H1 (cell line): ENCODE results near the gene CRX. TPM values are rescaled to one million over a fixed set of nuclear protein-coding genes. Genes with fewer than 3 reads are reported as not detected.

Experiments used
- CTCF ChIA-PET: fragments of 300-600 bp; sonication (Branson Sonifier 250); formaldehyde crosslinking; loops from one replicate; lab custom pipeline; 2021; ENCODE audit not compliant: partially characterized antibody; lab: Charles Lee
- POLR2A ChIA-PET: fragments of 300-600 bp; sonication (Branson Sonifier 250); formaldehyde crosslinking; loops from one replicate; lab custom pipeline; 2021; ENCODE audit warnings: inconsistent platforms; ENCODE audit not compliant: partially characterized antibody; lab: Charles Lee
- DNase-seq, 2 experiments: peaks; one replicate each; pipeline versions ENCODE4 v3.0.0 to v3.0.0-alpha.2; 2010 to 2022; ENCODE audit warnings: low spot score in 2 of 2, low read depth in 1 of 2, mixed read lengths in 1 of 2
- FAIRE-seq: peaks from 2 replicates; lab custom pipeline; 2011; peaks lifted over from hg19 to GRCh38; lab: Jason Lieb, UNC
- H2AFZ ChIP-seq: 2 replicates; pipeline ENCODE4 v1.8.1; 2012; ENCODE audit warnings: low read length, inconsistent platforms
- H2AK5ac ChIP-seq: 2 replicates; pipeline ENCODE4 v1.6.1; 2013; ENCODE audit warnings: low read depth, low read length
- H2BK120ac ChIP-seq: replicated peaks from 2 replicates; pipeline ENCODE3; 2013; ENCODE audit warnings: low read depth, low read length, inconsistent platforms
- H2BK12ac ChIP-seq: 2 replicates; pipeline ENCODE4 v1.6.1; 2013; ENCODE audit warnings: low read depth, low read length
- H2BK15ac ChIP-seq: 2 replicates; pipeline ENCODE4 v1.6.1; 2013; ENCODE audit warnings: low read length
- H2BK20ac ChIP-seq: 2 replicates; pipeline ENCODE4 v1.6.1; 2013; ENCODE audit warnings: low read length
- H2BK5ac ChIP-seq: 2 replicates; pipeline ENCODE4 v1.6.1; 2013; ENCODE audit warnings: low read depth, low read length
- H3K14ac ChIP-seq: 2 replicates; pipeline ENCODE4 v1.6.1; 2013; ENCODE audit warnings: inconsistent platforms; ENCODE audit not compliant: insufficient read length
- H3K18ac ChIP-seq: 2 replicates; pipeline ENCODE4 v1.6.1; 2013; ENCODE audit warnings: low read length; ENCODE audit errors: extremely low read depth
- H3K23ac ChIP-seq: 2 replicates; pipeline ENCODE4 v1.6.1; 2013; ENCODE audit warnings: inconsistent platforms; ENCODE audit not compliant: insufficient read length
- H3K23me2 ChIP-seq: 2 replicates; pipeline ENCODE4 v1.6.1; 2013; ENCODE audit warnings: low read depth, low read length
- H3K27ac ChIP-seq: 2 replicates; pipeline ENCODE4 v1.6.1; 2011; ENCODE audit warnings: low read depth, low read length, inconsistent platforms
- H3K27me3 ChIP-seq, 4 experiments: replicated peaks in 1 of 4; 1 replicate in 1 of 4; 2 replicates in 3 of 4; pipeline versions ENCODE4 v1.6.1 to v1.8.1; 2011 to 2013; ENCODE audit warnings: low read length in 3 of 4, mild to moderate bottlenecking in 3 of 4, inconsistent platforms in 2 of 4, mixed read lengths in 2 of 4, moderate library complexity in 1 of 4; ENCODE audit not compliant: control insufficient read depth in 3 of 4, insufficient read depth in 3 of 4; ENCODE audit errors: extremely low read depth in 1 of 4
- H3K36me3 ChIP-seq, 4 experiments: 2 replicates each; pipeline versions ENCODE4 v1.6.1 to v1.8.1; 2011 to 2013; ENCODE audit warnings: mild to moderate bottlenecking in 4 of 4, low read length in 3 of 4, moderate library complexity in 2 of 4, control low read depth in 1 of 4, inconsistent platforms in 1 of 4; ENCODE audit not compliant: insufficient read depth in 4 of 4, control insufficient read depth in 2 of 4
- H3K4ac ChIP-seq: replicated peaks from 2 replicates; pipeline ENCODE3; 2013; ENCODE audit warnings: low read length, low read depth, mixed read lengths, inconsistent platforms; ENCODE audit not compliant: insufficient read length
- H3K4me1 ChIP-seq, 4 experiments: replicated peaks in 1 of 4; 1 replicate in 1 of 4; 2 replicates in 3 of 4; pipeline versions ENCODE4 v1.6.1 to v1.8.1; 2011 to 2013; ENCODE audit warnings: low read length in 3 of 4, inconsistent platforms in 2 of 4, mixed read lengths in 1 of 4; ENCODE audit not compliant: insufficient read depth in 4 of 4, control insufficient read depth in 3 of 4
- H3K4me2 ChIP-seq, 2 experiments: 2 replicates each; pipeline versions ENCODE4 v1.6.1 to v1.8.1; 2011 to 2013; ENCODE audit warnings: low read depth in 2 of 2, low read length in 2 of 2, control low read depth in 1 of 2, inconsistent platforms in 1 of 2, mild to moderate bottlenecking in 1 of 2; ENCODE audit not compliant: insufficient read depth in 1 of 2
- H3K4me3 ChIP-seq, 4 experiments: fragments of 200-600, 300-600 bp in 1 of 4; sonication (generic), shearing (Covaris generic), sonication (Bioruptor Twin) in 1 of 4; 2 replicates each; pipeline versions ENCODE4 v1.5.1 to v1.8.1; 2011 to 2016; ENCODE audit warnings: low read length in 4 of 4, low read depth in 3 of 4, control low read depth in 2 of 4, inconsistent platforms in 2 of 4, mild to moderate bottlenecking in 2 of 4, mixed read lengths in 1 of 4, moderate library complexity in 1 of 4; ENCODE audit not compliant: insufficient read depth in 2 of 4; ENCODE audit errors: extremely low read depth in 1 of 4
- H3K56ac ChIP-seq: replicated peaks from 2 replicates; pipeline ENCODE3; 2013; ENCODE audit warnings: low read depth, mild to moderate bottlenecking, mixed read lengths, low read length, inconsistent platforms; ENCODE audit not compliant: insufficient read length
- H3K79me1 ChIP-seq: 2 replicates; pipeline ENCODE4 v1.6.1; 2013; ENCODE audit warnings: low read depth, low read length, control low read depth
- H3K79me2 ChIP-seq, 2 experiments: 2 replicates each; pipeline versions ENCODE4 v1.6.1 to v1.8.1; 2012 to 2013; ENCODE audit warnings: low read length in 2 of 2, mild to moderate bottlenecking in 2 of 2, inconsistent platforms in 1 of 2; ENCODE audit not compliant: insufficient read depth in 2 of 2, control insufficient read depth in 1 of 2
- H3K9ac ChIP-seq, 4 experiments: replicated peaks in 1 of 4; 1 replicate in 1 of 4; 2 replicates in 3 of 4; pipeline versions ENCODE4 v1.6.1 to v1.8.1; 2011 to 2013; ENCODE audit warnings: low read depth in 3 of 4, low read length in 3 of 4, control low read depth in 2 of 4, mild to moderate bottlenecking in 2 of 4, moderate library complexity in 2 of 4, inconsistent platforms in 1 of 4; ENCODE audit errors: extremely low read depth in 1 of 4
- H3K9me3 ChIP-seq, 2 experiments: 2 replicates each; pipeline versions ENCODE4 v1.6.1 to v1.8.1; 2012 to 2013; ENCODE audit warnings: mild to moderate bottlenecking in 2 of 2, moderate library complexity in 2 of 2, control low read depth in 1 of 2, inconsistent platforms in 1 of 2, low read depth in 1 of 2, low read length in 1 of 2, mixed read lengths in 1 of 2; ENCODE audit not compliant: insufficient read depth in 2 of 2
- H4K20me1 ChIP-seq, 2 experiments: replicated peaks in 1 of 2; 2 replicates each; pipeline versions ENCODE3 to v1.8.1; 2011 to 2013; ENCODE audit warnings: inconsistent platforms in 2 of 2, low read length in 2 of 2, mild to moderate bottlenecking in 1 of 2; ENCODE audit not compliant: insufficient read depth in 2 of 2, control insufficient read depth in 1 of 2
- H4K5ac ChIP-seq: 2 replicates; pipeline ENCODE4 v1.6.1; 2013; ENCODE audit warnings: low read length, low read depth, mixed read lengths, inconsistent platforms; ENCODE audit not compliant: insufficient read length
- H4K8ac ChIP-seq: 2 replicates; pipeline ENCODE4 v1.8.0; 2013; ENCODE audit warnings: mild to moderate bottlenecking, moderate library complexity, low read length, inconsistent platforms; ENCODE audit not compliant: insufficient read depth; ENCODE audit errors: extremely low read depth
- H4K91ac ChIP-seq: replicated peaks from 2 replicates; pipeline ENCODE3; 2013; ENCODE audit warnings: low read length, mixed read lengths, inconsistent platforms; ENCODE audit not compliant: insufficient read length
- ATF3 ChIP-seq: IDR thresholded peaks from 2 replicates; pipeline ENCODE4 v1.6.1; 2011; ENCODE audit warnings: low read depth, mild to moderate bottlenecking, low read length; ENCODE audit not compliant: insufficient read depth
- CHD1 ChIP-seq: IDR thresholded peaks from 2 replicates; pipeline ENCODE4 v1.6.1; 2012; ENCODE audit warnings: low read depth, low read length, improper control_type of control experiment
- EZH2 ChIP-seq: fragments of 200-600 bp; sonication (generic); IDR thresholded peaks from 2 replicates; pipeline ENCODE4 v1.7.1; 2012; ENCODE audit warnings: low read depth, mild to moderate bottlenecking, moderate library complexity, low read length, inconsistent platforms; ENCODE audit not compliant: severe bottlenecking
- JUN ChIP-seq: IDR thresholded peaks from 2 replicates; pipeline ENCODE4 v1.6.1; 2011; ENCODE audit warnings: low read depth, mild to moderate bottlenecking, improper control_type of control experiment, low read length
- MAX ChIP-seq: IDR thresholded peaks from 2 replicates; pipeline ENCODE4 v1.6.1; 2012; ENCODE audit warnings: inconsistent platforms
- NRF1 ChIP-seq: IDR thresholded peaks from 2 replicates; pipeline ENCODE4 v1.6.1; 2011; ENCODE audit warnings: mild to moderate bottlenecking, low read depth, low read length, improper control_type of control experiment
- PHF8 ChIP-seq: fragments of 200-600 bp; sonication (generic); conservative IDR thresholded peaks from 2 replicates; pipeline ENCODE4 v1.7.1; 2012; ENCODE audit warnings: low read depth, mild to moderate bottlenecking, inconsistent platforms, low read length, moderate library complexity
- RBBP5 ChIP-seq: IDR thresholded peaks from 2 replicates; pipeline ENCODE4 v1.7.1; 2012; ENCODE audit warnings: low read depth, mild to moderate bottlenecking, inconsistent platforms, low read length, moderate library complexity, borderline replicate concordance
- RFX5 ChIP-seq: IDR thresholded peaks from 2 replicates; pipeline ENCODE4 v1.6.1; 2011; ENCODE audit warnings: low read depth, low read length, improper control_type of control experiment, borderline replicate concordance
- SIRT6 ChIP-seq: IDR thresholded peaks from one replicate; pipeline ENCODE4 v1.7.1; 2012; ENCODE audit warnings: low read length, inconsistent platforms
- SRF ChIP-seq: IDR thresholded peaks from 2 replicates; pipeline ENCODE4 v1.6.1; 2011; ENCODE audit warnings: mild to moderate bottlenecking, low read depth, low read length, moderate library complexity
- SUZ12 ChIP-seq: fragments of 200-600 bp; sonication (generic); IDR thresholded peaks from 2 replicates; pipeline ENCODE4 v1.6.1; 2012; ENCODE audit warnings: mild to moderate bottlenecking, inconsistent platforms, low read length, moderate library complexity, mixed read lengths
- whole genome bisulfite sequencing, 2 experiments: shearing (Covaris generic) in 1 of 2; methylation state at CpG; one replicate each; pipeline versions ENCODE4 v1.1.6 to v1.1.7; 2013 to 2015; ENCODE audit warnings: low lambda C conversion rate in 2 of 2, mixed read lengths in 2 of 2, inconsistent platforms in 1 of 2, low coverage in 1 of 2, missing lambda C conversion rate in 1 of 2; ENCODE audit not compliant: insufficient replicate concordance in 2 of 2, insufficient coverage in 1 of 2, insufficient read length in 1 of 2; ENCODE audit errors: extremely low coverage in 1 of 2, missing lambda C conversion rate in 1 of 2; 5-methylcytosine and 5-hydroxymethylcytosine counted together
- polyA plus RNA-seq, 7 experiments: library from polyadenylated mRNA; depleted of rRNA in 3 of 7; stranded (reverse) in 5 of 7; unstranded in 2 of 7; fragments of >200 nt in 5 of 7; fragments of 200-250 nt in 2 of 7; gene quantifications; 1 replicate in 5 of 7; 2 replicates in 1 of 7; 4 replicates in 1 of 7; pipeline versions ENCODE4 v1.2.1 to v1.2.3, GENCODE V29; 2011 to 2013; ENCODE audit warnings: missing spikeins in 2 of 7, mixed read lengths in 2 of 7
- total RNA-seq: library from RNA; stranded (reverse); fragmentation: NEBNext Ultra II Directional; extraction: Animal tissue kit (Norgen Biotek cat#: 25700); gene quantifications from 2 replicates; pipeline ENCODE4 v1.2.1, GENCODE V29; 2021

The CRX gene
- total and polyA plus RNA-seq, 2 of the 8 experiments (the other 6 are each of a cell fraction or from before 2014, with no cell fraction given), result 0.08 TPM; not detected in 1

GRCh38 chr19:47863514-47863936, 41.8 kb downstream of the CRX start:
- no peak overlapping the region for H3K14ac ChIP-seq
- no peak overlapping the region for H3K18ac ChIP-seq
- no peak overlapping the region for H3K9ac ChIP-seq
- FAIRE-seq (peak; percentile 92), DNase-seq (peak; percentile 73 to 100)
- no peak overlapping the region for H3K27ac ChIP-seq
- H3K4me1 ChIP-seq, result peaks cover 0 to 5% (median 2%) of the 10 kb centered on the region in 4 experiments; a peak in 2 of 7 replicates
- ChIA-PET CTCF (interaction anchor here (0.7 to 7.3 kb wide), 17 partner anchors 8 to 98 kb away, joined by 3 to 83 read pairs (median 8); no protein-coding TSS in a partner anchor), POLR2A (interaction anchor here (0.6 to 4.6 kb wide), 3 partner anchors 12 to 24 kb away, joined by 3 to 31 read pairs (median 4); no protein-coding TSS in a partner anchor)
- H3K79me2 ChIP-seq, result no peaks in the 10 kb centered on the region
- no peak overlapping the region for H3K23ac ChIP-seq
- peak overlapping the region; percentile 0; the same call in 1 of the 2 replicates for H2BK20ac ChIP-seq
- no peaks in the 10 kb centered on the region for H3K9me3 ChIP-seq
- no peak overlapping the region for H4K91ac ChIP-seq
- no peak overlapping the region for H3K56ac ChIP-seq
- no peak overlapping the region for H2BK120ac ChIP-seq
- H2BK15ac ChIP-seq, result peak overlapping the region; percentile 73; the same call in 1 of the 2 replicates
- 14% methylated on average over 13 of the region's 14 CpGs; no CpG with 5 or more reads in 1 of the 2 experiments for WGBS, 2 experiments
- H3K79me1 ChIP-seq, result no peaks in the 10 kb centered on the region
- H3K4me3 ChIP-seq, result peak overlapping the region in 1 of 4 experiments; percentile 10; a peak in 1 of 8 replicates
- H4K8ac ChIP-seq, result no peak overlapping the region
- no peak overlapping the region for H2BK5ac ChIP-seq
- H3K36me3 ChIP-seq, result no peaks in the 10 kb centered on the region
- no peak overlapping the region for H4K5ac ChIP-seq
- H3K4me2 ChIP-seq, result peak overlapping the region; percentile 0 to 49; a peak in 3 of 4 replicates
- H3K4ac ChIP-seq, result no peak overlapping the region
- H4K20me1 ChIP-seq, result no peaks in the 10 kb centered on the region
- H2AK5ac ChIP-seq, result no peak overlapping the region
- no peak overlapping the region for H2BK12ac ChIP-seq
- peak overlapping the region; percentile 67 for H2AFZ ChIP-seq
- no peaks in the 10 kb centered on the region for H3K27me3 ChIP-seq
- no peaks in the 10 kb centered on the region for H3K23me2 ChIP-seq
- TF ChIP-seq SRF (no peak), ATF3 (no peak), JUN (no peak), RFX5 (no peak), NRF1 (no peak), CHD1 (no peak), RBBP5 (peak; percentile 51; the same call in 1 of the 2 replicates), SIRT6 (no peak), SUZ12 (no peak), MAX (no peak), PHF8 (no peak), EZH2 (no peak)
